ENCODE results near the gene ALKBH1.
"Not testable (repeated sequence)": the region's sequence is repeated elsewhere in the genome, so short reads cannot be mapped to it uniquely, and the experiment has no call there.

The ALKBH1 gene

GRCh38 chr14:77640756-77641533 is 66.9 kb downstream of the ALKBH1 start:
- no peak for TF ChIP-seq CTCF (IDR thresholded peaks at IDR 0.05; ENCODE audit: extremely low read depth, missing control alignments)
- DNase-seq (ENCODE audit: low spot score), result no peak

GRCh38 chr14:77638771-77639171 is 69.1 kb downstream of the ALKBH1 start:
- no peak for DNase-seq (ENCODE audit: low spot score)
- TF ChIP-seq CTCF (IDR thresholded peaks at IDR 0.05; ENCODE audit: extremely low read depth, missing control alignments), result no peak

GRCh38 chr14:77635869-77636268 is 72.0 kb downstream of the ALKBH1 start:
- DNase-seq (ENCODE audit: low spot score), result not testable (repeated sequence)

GRCh38 chr14:77635466-77635865 is 72.4 kb downstream of the ALKBH1 start:
- DNase-seq (ENCODE audit: low spot score), result not testable (repeated sequence)

- no peak for DNase-seq (ENCODE audit: low spot score)
- no peak for TF ChIP-seq CTCF (IDR thresholded peaks at IDR 0.05; ENCODE audit: extremely low read depth, missing control alignments)
These were observed 77.7 kb downstream of the ALKBH1 start for GRCh38 chr14:77630111-77630510.

- no peak for DNase-seq (ENCODE audit: low spot score)
- TF ChIP-seq CTCF (IDR thresholded peaks at IDR 0.05; ENCODE audit: extremely low read depth, missing control alignments), result no peak
These were observed 82.5 kb downstream of the ALKBH1 start for GRCh38 chr14:77625360-77625759.

GRCh38 chr14:77623201-77623600 is 84.6 kb downstream of the ALKBH1 start:
- DNase-seq (ENCODE audit: low spot score), result no peak
- TF ChIP-seq CTCF (IDR thresholded peaks at IDR 0.05; ENCODE audit: extremely low read depth, missing control alignments), result no peak

Measured in GM20000 (cell line).